ENCODE measurements around the gene ZNF683. TPM values are rescaled to one million over a fixed set of nuclear protein-coding genes. Genes with fewer than 3 reads are reported as not detected.

ZNF683 gene
- total and polyA plus RNA-seq, 9 of the 15 experiments (the other 6 are each of a cell fraction or from before 2014, with no cell fraction given): not detected

DNA sequence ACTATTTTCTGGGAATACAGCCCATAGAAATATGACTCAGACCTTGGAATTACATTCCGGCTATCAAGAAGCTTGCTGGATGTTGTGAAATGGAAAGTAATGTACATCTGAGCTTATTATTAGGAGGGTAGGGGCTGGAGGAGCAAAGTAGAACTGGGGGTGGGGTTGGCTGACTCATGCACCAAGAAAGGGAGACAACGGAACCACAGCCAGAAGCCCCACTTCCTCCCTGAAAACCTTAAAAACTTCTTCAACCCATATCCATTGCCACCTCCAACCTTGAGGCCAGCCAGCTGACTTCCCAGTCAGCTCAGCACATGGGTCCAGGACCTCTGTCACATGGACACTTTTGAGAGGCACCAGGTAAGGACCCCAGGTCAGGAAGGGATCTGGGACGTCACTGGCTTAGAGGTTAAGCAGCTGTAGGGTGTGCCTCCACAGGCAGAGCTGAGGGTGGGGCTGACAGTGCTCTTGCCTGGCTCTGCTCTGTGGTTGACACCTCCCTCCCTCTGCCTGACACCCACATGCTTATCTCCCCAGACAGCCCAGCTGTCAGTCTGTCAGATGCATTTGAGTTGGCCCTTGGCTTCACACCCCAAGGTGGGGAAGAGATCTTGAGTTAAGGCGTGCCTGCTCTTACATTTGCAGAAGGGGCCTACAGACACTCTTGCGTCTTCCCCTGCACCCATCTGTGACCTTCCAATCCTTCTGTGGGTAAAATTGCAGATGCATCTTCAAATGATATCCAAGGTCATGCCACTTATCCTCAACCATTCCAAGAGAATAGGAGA lies 5.7 kb upstream of the ZNF683 start (continued):
- TF ChIP-seq SIN3A (IDR thresholded peaks at IDR 0.05; ENCODE audit: borderline replicate concordance in 2 of 2, control insufficient read depth in 1 of 2, low read depth in 2 of 2, low read length in 2 of 2) (peak; percentile 92 to 99), FOXA1 (IDR thresholded peaks at IDR 0.05; ENCODE audit: borderline replicate concordance) (no peak), ZNF133 (CRISPR knock-in tag; IDR thresholded peaks at IDR 0.05) (no peak), SREBF2 (CRISPR knock-in tag; IDR thresholded peaks at IDR 0.05) (no peak), PURB (CRISPR knock-in tag; IDR thresholded peaks at IDR 0.05; ENCODE audit: low read depth) (no peak), ZNF79 (CRISPR knock-in tag; IDR thresholded peaks at IDR 0.05; ENCODE audit: low read depth) (no peak), ZNF140 (CRISPR knock-in tag; IDR thresholded peaks at IDR 0.05) (no peak), ZNF507 (tag; conservative IDR thresholded peaks at IDR 0.05) (no peak), HSF4 (CRISPR knock-in tag; IDR thresholded peaks at IDR 0.05; ENCODE audit: borderline replicate concordance) (no peak), TOE1 (IDR thresholded peaks at IDR 0.05; ENCODE audit: borderline replicate concordance) (peak; percentile 75), TOE1 (CRISPR knock-in tag; IDR thresholded peaks at IDR 0.05; ENCODE audit: borderline replicate concordance, low read depth) (no peak), ESRRB (CRISPR knock-in tag; IDR thresholded peaks at IDR 0.05; ENCODE audit: borderline replicate concordance) (no peak), GATA2 (CRISPR knock-in tag; IDR thresholded peaks at IDR 0.05) (peak; percentile 99), ILF3 (IDR thresholded peaks at IDR 0.05; ENCODE audit: borderline replicate concordance) (no peak), KLF6 (CRISPR knock-in tag; IDR thresholded peaks at IDR 0.05; ENCODE audit: borderline replicate concordance) (peak; percentile 46; the same call in 1 of the 2 replicates), DIDO1 (tag; IDR thresholded peaks at IDR 0.05; ENCODE audit: low read depth) (no peak), LCOR (CRISPR knock-in tag; IDR thresholded peaks at IDR 0.05) (peak; percentile 91), TEAD4 (IDR thresholded peaks at IDR 0.05; ENCODE audit: low read length) (peak; percentile 96), TEAD4 (CRISPR knock-in tag; IDR thresholded peaks at IDR 0.05; ENCODE audit: borderline replicate concordance) (no peak), ZSCAN32 (CRISPR knock-in tag; IDR thresholded peaks at IDR 0.05) (no peak), CAMTA2 (CRISPR knock-in tag; conservative IDR thresholded peaks at IDR 0.05) (no peak), CREB1 (IDR thresholded peaks at IDR 0.05) (peak; percentile 77), CREB1 (CRISPR knock-in tag; IDR thresholded peaks at IDR 0.05) (peak; percentile 78), SUPT5H (IDR thresholded peaks at IDR 0.05) (peak; percentile 70; the same call in 1 of the 2 replicates), ZNF184 (CRISPR knock-in tag; IDR thresholded peaks at IDR 0.05) (no peak), FUS (optimal IDR thresholded peaks at IDR 0.05; ENCODE audit: low read depth, low read length) (no peak), MEF2D (tag; conservative IDR thresholded peaks at IDR 0.05; ENCODE audit: low read depth) (peak; percentile 29), MTA1 (IDR thresholded peaks at IDR 0.05; ENCODE audit: borderline replicate concordance) (peak; percentile 89)
- TF ChIP-seq, protein P1, sequence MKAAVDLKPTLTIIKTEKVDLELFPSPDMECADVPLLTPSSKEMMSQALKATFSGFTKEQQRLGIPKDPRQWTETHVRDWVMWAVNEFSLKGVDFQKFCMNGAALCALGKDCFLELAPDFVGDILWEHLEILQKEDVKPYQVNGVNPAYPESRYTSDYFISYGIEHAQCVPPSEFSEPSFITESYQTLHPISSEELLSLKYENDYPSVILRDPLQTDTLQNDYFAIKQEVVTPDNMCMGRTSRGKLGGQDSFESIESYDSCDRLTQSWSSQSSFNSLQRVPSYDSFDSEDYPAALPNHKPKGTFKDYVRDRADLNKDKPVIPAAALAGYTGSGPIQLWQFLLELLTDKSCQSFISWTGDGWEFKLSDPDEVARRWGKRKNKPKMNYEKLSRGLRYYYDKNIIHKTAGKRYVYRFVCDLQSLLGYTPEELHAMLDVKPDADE (conservative IDR thresholded peaks at IDR 0.05; ENCODE audit: control insufficient read depth, low read depth, low read length): peak; percentile 91
